Keratinocyte (primary cell): ENCODE measurements around the gene SYCN.

Source experiments
- CTCF ChIP-seq, 3 experiments: IDR thresholded peaks in 1 of 3; conservative IDR thresholded peaks in 1 of 3; optimal IDR thresholded peaks in 1 of 3; 2 replicates in 2 of 3; 3 replicates in 1 of 3; pipeline versions ENCODE3 to v1.5.1; 2011; ENCODE audit warnings: low read length in 3 of 3, mild to moderate bottlenecking in 3 of 3, moderate library complexity in 2 of 3, control low read depth in 1 of 3, inconsistent platforms in 1 of 3; ENCODE audit not compliant: insufficient read depth in 2 of 3; ENCODE audit errors: extremely low read depth in 1 of 3
- EZH2 ChIP-seq: IDR thresholded peaks from one replicate; pipeline ENCODE4 v1.6.1; 2012; ENCODE audit warnings: inconsistent platforms, mild to moderate bottlenecking, low read length, moderate library complexity

- TF ChIP-seq CTCF (optimal IDR thresholded peaks at IDR 0.05 in 1 of 3, IDR thresholded peaks at IDR 0.05 in 1 of 3, conservative IDR thresholded peaks at IDR 0.05 in 1 of 3; ENCODE audit: extremely low read depth in 1 of 3, insufficient read depth in 2 of 3, low read length in 3 of 3) (no peak), EZH2 (no peak)
Measured at GRCh38 chr19:39223703-39224279, 19.7 kb upstream of the SYCN start.
